ENCODE measurements around the gene SUSD4. TPM values are rescaled to one million over a fixed set of nuclear protein-coding genes. Genes with fewer than 3 reads are reported as not detected.

Gene SUSD4
- total RNA-seq, 1 experiment from 2014 or later = 3.5 TPM

DNA sequence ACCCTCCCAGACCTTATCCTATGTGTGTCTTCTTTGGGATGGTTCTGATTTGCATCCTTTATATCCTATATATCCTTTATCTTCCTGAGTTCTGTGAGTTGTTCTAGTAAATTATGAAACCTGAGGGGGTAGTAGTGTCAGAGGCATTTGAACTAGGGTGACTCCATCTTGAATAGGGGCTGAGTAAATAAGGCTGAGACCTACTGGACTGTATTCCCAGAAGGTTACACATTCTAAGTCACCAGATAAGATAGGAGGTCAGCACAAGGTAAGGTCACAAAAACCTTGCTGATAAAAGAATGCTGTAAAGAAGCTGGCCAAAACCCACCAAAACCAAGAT is 50.6 kb downstream of the SUSD4 start:
- Histone ChIP-seq H4K8ac (replicated peaks; ENCODE audit: insufficient read length, low read depth, low read length) (no peak overlapping the region), H2AK5ac (ENCODE audit: insufficient read length, low read length) (no peak overlapping the region), H3K56ac (ENCODE audit: insufficient read length, low read depth, low read length) (no peak overlapping the region), H3K79me2 (ENCODE audit: insufficient read depth, low read length) (no peaks in the 10 kb centered on the region), H3K27ac (ENCODE audit: insufficient read length, low read depth, low read length) (no peak overlapping the region), H3K23me2 (ENCODE audit: insufficient read length, low read depth, low read length, poor library complexity, severe bottlenecking) (no peaks in the 10 kb centered on the region), H2BK20ac (ENCODE audit: low read depth, low read length, poor library complexity, severe bottlenecking) (no peak overlapping the region), H2BK15ac (ENCODE audit: low read depth, low read length) (no peak overlapping the region), H4K5ac (ENCODE audit: insufficient read length, low read depth, low read length) (no peak overlapping the region), H3K9ac (ENCODE audit: extremely low read depth, insufficient read length, low read length) (no peak overlapping the region), H3T11ph (ENCODE audit: low read length) (no peak overlapping the region), H2BK12ac (ENCODE audit: insufficient read length, low read depth, low read length) (no peak overlapping the region), H2BK5ac (ENCODE audit: insufficient read length, low read length) (no peak overlapping the region), H3K23ac (ENCODE audit: insufficient read length, low read depth, low read length) (no peak overlapping the region), H3K9me3 (ENCODE audit: control insufficient read depth, low read depth, low read length) (no peaks in the 10 kb centered on the region), H3K4ac (ENCODE audit: low read depth, low read length) (no peak overlapping the region), H3K27me3 (ENCODE audit: insufficient read depth, low read length) (no peaks in the 10 kb centered on the region), H4K91ac (ENCODE audit: insufficient read length, low read depth, low read length) (no peak overlapping the region), H3K14ac (ENCODE audit: insufficient read depth, low read length) (no peak overlapping the region), H3K18ac (ENCODE audit: insufficient read length, low read depth, low read length) (no peak overlapping the region), H2BK120ac (ENCODE audit: low read depth, low read length, poor library complexity, severe bottlenecking) (no peak overlapping the region), H3K4me1 (ENCODE audit: insufficient read depth, low read length) (no peaks in the 10 kb centered on the region), H3K4me2 (ENCODE audit: insufficient read depth, insufficient read length, low read length) (no peak overlapping the region), H2AFZ (ENCODE audit: low read length) (no peak overlapping the region), H4K20me1 (ENCODE audit: control insufficient read depth, insufficient read depth, insufficient read length) (no peaks in the 10 kb centered on the region), H3K79me1 (ENCODE audit: insufficient read depth, low read depth, low read length, poor library complexity, severe bottlenecking) (no peaks in the 10 kb centered on the region)
- Mint-ChIP-seq H3K27me3 (ENCODE audit: low read depth) (peaks cover 11% of the 10 kb centered on the region), H3K36me3 (ENCODE audit: insufficient read depth in 1 of 3, low read depth in 3 of 3) (no peaks in the 10 kb centered on the region; a peak in 1 of 7 replicates), H3K4me3 (no peak overlapping the region), H3K9me3 (no peaks in the 10 kb centered on the region), H3K27ac (no peak overlapping the region), H3K4me1 (peaks cover 9 to 11% of the 10 kb centered on the region in 2 experiments)
- DNase-seq = no peak
- TF ChIP-seq, protein P1, sequence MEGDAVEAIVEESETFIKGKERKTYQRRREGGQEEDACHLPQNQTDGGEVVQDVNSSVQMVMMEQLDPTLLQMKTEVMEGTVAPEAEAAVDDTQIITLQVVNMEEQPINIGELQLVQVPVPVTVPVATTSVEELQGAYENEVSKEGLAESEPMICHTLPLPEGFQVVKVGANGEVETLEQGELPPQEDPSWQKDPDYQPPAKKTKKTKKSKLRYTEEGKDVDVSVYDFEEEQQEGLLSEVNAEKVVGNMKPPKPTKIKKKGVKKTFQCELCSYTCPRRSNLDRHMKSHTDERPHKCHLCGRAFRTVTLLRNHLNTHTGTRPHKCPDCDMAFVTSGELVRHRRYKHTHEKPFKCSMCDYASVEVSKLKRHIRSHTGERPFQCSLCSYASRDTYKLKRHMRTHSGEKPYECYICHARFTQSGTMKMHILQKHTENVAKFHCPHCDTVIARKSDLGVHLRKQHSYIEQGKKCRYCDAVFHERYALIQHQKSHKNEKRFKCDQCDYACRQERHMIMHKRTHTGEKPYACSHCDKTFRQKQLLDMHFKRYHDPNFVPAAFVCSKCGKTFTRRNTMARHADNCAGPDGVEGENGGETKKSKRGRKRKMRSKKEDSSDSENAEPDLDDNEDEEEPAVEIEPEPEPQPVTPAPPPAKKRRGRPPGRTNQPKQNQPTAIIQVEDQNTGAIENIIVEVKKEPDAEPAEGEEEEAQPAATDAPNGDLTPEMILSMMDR (conservative IDR thresholded peaks at IDR 0.05) = no peak
